ENCODE data around the gene PTGS1.
"Not testable (repeated sequence)": the region's sequence is repeated elsewhere in the genome, so short reads cannot be mapped to it uniquely, and the experiment has no call there.

The PTGS1 gene

DNA sequence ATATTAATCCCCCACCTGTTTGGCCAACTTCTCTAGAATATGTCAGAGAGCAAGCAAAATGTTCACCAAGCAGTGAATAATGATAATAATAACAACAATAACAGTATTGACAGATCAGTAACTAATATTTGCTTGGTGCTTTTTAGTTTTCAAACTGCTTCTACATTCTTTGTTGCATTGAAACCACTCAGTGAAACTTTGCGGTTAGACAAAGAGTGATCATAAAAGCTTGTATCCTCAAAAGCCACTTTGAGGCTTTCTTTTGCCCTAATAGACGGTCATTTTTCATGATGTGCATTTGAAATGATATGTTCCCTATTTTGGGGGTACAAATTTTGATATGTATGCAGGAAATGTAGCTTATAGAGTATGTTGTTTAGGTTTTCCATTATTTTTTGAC is 43.6 kb upstream of the PTGS1 start:
- Histone ChIP-seq H3K9me3 (ENCODE audit: insufficient read depth, low read length) (no peaks in the 10 kb centered on the region), H3K27ac (ENCODE audit: low read depth, low read length) (no peak overlapping the region), H3K9ac (ENCODE audit: low read length) (no peak overlapping the region), H4K20me1 (ENCODE audit: low read depth, low read length) (no peaks in the 10 kb centered on the region), H3K27me3 (ENCODE audit: low read length) (no peaks in the 10 kb centered on the region), H3K36me3 (ENCODE audit: low read length) (no peaks in the 10 kb centered on the region; the same call in 1 of the 2 replicates), H3F3A (ENCODE audit: insufficient read depth) (peaks cover 4% of the 10 kb centered on the region; the same call in 1 of the 2 replicates), H3K4me3 (ENCODE audit: insufficient read depth, low read length, poor library complexity, severe bottlenecking) (no peak overlapping the region), H3K79me2 (ENCODE audit: insufficient read depth, low read length) (no peaks in the 10 kb centered on the region), H3K4me2 (ENCODE audit: low read depth, low read length, poor library complexity, severe bottlenecking) (no peak overlapping the region), H2AFZ (ENCODE audit: low read depth, low read length, severe bottlenecking) (no peak overlapping the region), H3K9me2 (replicated peaks; ENCODE audit: insufficient read depth, low read length) (no peaks in the 10 kb centered on the region)
- no peak for TF ChIP-seq CTCF (IDR thresholded peaks at IDR 0.05; ENCODE audit: insufficient read depth, low read length, poor library complexity, severe bottlenecking)
- TF ChIP-seq EZH2phosphoT487 (conservative IDR thresholded peaks at IDR 0.05; ENCODE audit: low read length) = no peak

DNA sequence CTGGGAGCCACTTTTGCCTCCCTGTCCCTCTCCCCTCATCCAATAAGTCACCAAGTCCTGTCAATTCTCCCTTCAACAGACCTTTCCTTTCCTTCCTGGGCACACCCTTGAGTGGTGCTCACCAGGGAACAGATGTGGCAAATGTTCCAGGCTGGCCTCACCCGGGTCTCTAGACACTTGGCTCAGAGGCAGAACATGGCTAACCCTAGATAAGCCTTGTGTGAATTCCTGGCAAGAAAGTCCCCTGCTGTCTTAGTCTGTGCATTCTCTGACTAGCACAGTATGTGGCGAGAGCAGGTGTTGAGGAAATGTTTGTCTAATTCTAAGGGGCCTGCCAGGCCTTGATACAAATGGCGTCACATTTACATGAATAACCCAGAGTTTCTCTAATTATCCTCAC is 41.2 kb upstream of the PTGS1 start:
- H3K4me2 ChIP-seq (ENCODE audit: low read depth, low read length, poor library complexity, severe bottlenecking) = no peak overlapping the region
- H2AFZ ChIP-seq (ENCODE audit: low read depth, low read length, severe bottlenecking) = no peak overlapping the region
- TF ChIP-seq CTCF (IDR thresholded peaks at IDR 0.05; ENCODE audit: insufficient read depth, low read length, poor library complexity, severe bottlenecking) (no peak), EZH2phosphoT487 (conservative IDR thresholded peaks at IDR 0.05; ENCODE audit: low read length) (no peak)
- H3K9me2 ChIP-seq (replicated peaks; ENCODE audit: insufficient read depth, low read length) = no peaks in the 10 kb centered on the region
- H3K79me2 ChIP-seq (ENCODE audit: insufficient read depth, low read length) = no peaks in the 10 kb centered on the region
- no peak overlapping the region for H3K4me3 ChIP-seq (ENCODE audit: insufficient read depth, low read length, poor library complexity, severe bottlenecking)
- no peak overlapping the region for H3K27ac ChIP-seq (ENCODE audit: low read depth, low read length)
- H3K27me3 ChIP-seq (ENCODE audit: low read length) = no peaks in the 10 kb centered on the region
- H3K9me3 ChIP-seq (ENCODE audit: insufficient read depth, low read length) = no peaks in the 10 kb centered on the region
- peaks cover 4% of the 10 kb centered on the region; the same call in 1 of the 2 replicates for H3F3A ChIP-seq (ENCODE audit: insufficient read depth)
- no peaks in the 10 kb centered on the region for H4K20me1 ChIP-seq (ENCODE audit: low read depth, low read length)
- no peaks in the 10 kb centered on the region; the same call in 1 of the 2 replicates for H3K36me3 ChIP-seq (ENCODE audit: low read length)
- no peak overlapping the region for H3K9ac ChIP-seq (ENCODE audit: low read length)

GRCh38 chr9:122330466-122330865 is 40.4 kb upstream of the PTGS1 start:
- H3K27me3 ChIP-seq (ENCODE audit: low read length); H3K36me3 ChIP-seq (ENCODE audit: low read length); H3K9me3 ChIP-seq (ENCODE audit: insufficient read depth, low read length); H2AFZ ChIP-seq (ENCODE audit: low read depth, low read length, severe bottlenecking); H4K20me1 ChIP-seq (ENCODE audit: low read depth, low read length); H3K4me3 ChIP-seq (ENCODE audit: insufficient read depth, low read length, poor library complexity, severe bottlenecking); H3K79me2 ChIP-seq (ENCODE audit: insufficient read depth, low read length); H3K9ac ChIP-seq (ENCODE audit: low read length); H3K9me2 ChIP-seq (replicated peaks; ENCODE audit: insufficient read depth, low read length); H3K27ac ChIP-seq (ENCODE audit: low read depth, low read length); H3K4me2 ChIP-seq (ENCODE audit: low read depth, low read length, poor library complexity, severe bottlenecking); H3F3A ChIP-seq (ENCODE audit: insufficient read depth): not testable (repeated sequence)

GRCh38 chr9:122331523-122331927 is 39.3 kb upstream of the PTGS1 start:
- peaks cover 4% of the 10 kb centered on the region; the same call in 1 of the 2 replicates for H3F3A ChIP-seq (ENCODE audit: insufficient read depth)
- no peaks in the 10 kb centered on the region for H4K20me1 ChIP-seq (ENCODE audit: low read depth, low read length)
- H3K9me2 ChIP-seq (replicated peaks; ENCODE audit: insufficient read depth, low read length) = no peaks in the 10 kb centered on the region
- TF ChIP-seq EZH2phosphoT487 (conservative IDR thresholded peaks at IDR 0.05; ENCODE audit: low read length) (no peak), CTCF (IDR thresholded peaks at IDR 0.05; ENCODE audit: insufficient read depth, low read length, poor library complexity, severe bottlenecking) (no peak)
- H3K9me3 ChIP-seq (ENCODE audit: insufficient read depth, low read length) = no peaks in the 10 kb centered on the region
- no peak overlapping the region for H3K4me2 ChIP-seq (ENCODE audit: low read depth, low read length, poor library complexity, severe bottlenecking)
- H3K4me3 ChIP-seq (ENCODE audit: insufficient read depth, low read length, poor library complexity, severe bottlenecking) = no peak overlapping the region
- no peaks in the 10 kb centered on the region for H3K36me3 ChIP-seq (ENCODE audit: low read length)
- no peaks in the 10 kb centered on the region for H3K27me3 ChIP-seq (ENCODE audit: low read length)
- H3K27ac ChIP-seq (ENCODE audit: low read depth, low read length) = no peak overlapping the region
- no peaks in the 10 kb centered on the region for H3K79me2 ChIP-seq (ENCODE audit: insufficient read depth, low read length)
- no peak overlapping the region for H2AFZ ChIP-seq (ENCODE audit: low read depth, low read length, severe bottlenecking)
- no peak overlapping the region for H3K9ac ChIP-seq (ENCODE audit: low read length)

Measured in SU-DHL-6 (cell line).